Ramos (cell line): ENCODE data around the gene TP53BP1.
"Not testable (repeated sequence)": the region's sequence is repeated elsewhere in the genome, so short reads cannot be mapped to it uniquely, and the experiment has no call there.

Experiments used
- in situ Hi-C: fragments of 300-500 bp; cut with MboI; formaldehyde crosslinking; loops from one replicate; pipeline ENCODE4 v1.14.3; 2022; ENCODE audit warnings: low sequenced_read_pairs; ENCODE audit not compliant: unreplicated experiment

The TP53BP1 gene

GRCh38 chr15:43433661-43434303, 59.2 kb downstream of the TP53BP1 start:
- in situ Hi-C loops, result no loop called here

GRCh38 chr15:43433165-43433564, 59.8 kb downstream of the TP53BP1 start:
- in situ Hi-C loops, result no loop called here

GRCh38 chr15:43429687-43430086, 63.3 kb downstream of the TP53BP1 start:
- in situ Hi-C loops, result no loop called here

GRCh38 chr15:43423793-43424192, 69.2 kb downstream of the TP53BP1 start:
- in situ Hi-C loops, result no loop called here

GRCh38 chr15:43420876-43421275, 72.1 kb downstream of the TP53BP1 start:
- in situ Hi-C loops, result no loop called here

GRCh38 chr15:43420435-43420834, 72.5 kb downstream of the TP53BP1 start:
- in situ Hi-C loops, result no loop called here

- in situ Hi-C loops, result no loop called here
These were observed 78.8 kb downstream of the TP53BP1 start for GRCh38 chr15:43414196-43414595.

- in situ Hi-C loops, result no loop called here
These were observed 80.9 kb downstream of the TP53BP1 start for GRCh38 chr15:43412096-43412495.

- in situ Hi-C loops, result no loop called here
These were observed 82.3 kb downstream of the TP53BP1 start for GRCh38 chr15:43410572-43411214.

- in situ Hi-C loops, result no loop called here
These were observed 84.2 kb downstream of the TP53BP1 start for GRCh38 chr15:43408789-43409188.

GRCh38 chr15:43406808-43407207, 86.1 kb downstream of the TP53BP1 start:
- in situ Hi-C loops, result no loop called here

- in situ Hi-C loops, result no loop called here
These were observed 86.8 kb downstream of the TP53BP1 start for GRCh38 chr15:43406189-43406588.

- in situ Hi-C loops, result no loop called here
These were observed 88.8 kb downstream of the TP53BP1 start for GRCh38 chr15:43404130-43404529.

GRCh38 chr15:43403616-43404015, 89.3 kb downstream of the TP53BP1 start:
- in situ Hi-C loops, result no loop called here

GRCh38 chr15:43402255-43402654, 90.7 kb downstream of the TP53BP1 start:
- in situ Hi-C loops, result no loop called here

- in situ Hi-C loops, result not testable (repeated sequence)
These were observed 99.4 kb downstream of the TP53BP1 start for GRCh38 chr15:43393592-43393991.

- in situ Hi-C loops, result no loop called here
These were observed 102.2 kb downstream of the TP53BP1 start for GRCh38 chr15:43390723-43391122.

GRCh38 chr15:43383070-43383469, 109.9 kb downstream of the TP53BP1 start:
- in situ Hi-C loops, result no loop called here

- in situ Hi-C loops, result no loop called here
These were observed 110.6 kb downstream of the TP53BP1 start for GRCh38 chr15:43382310-43382709.

- in situ Hi-C loops, result no loop called here
These were observed 114.4 kb downstream of the TP53BP1 start for GRCh38 chr15:43378601-43379000.

- in situ Hi-C loops, result no loop called here
These were observed 116.8 kb downstream of the TP53BP1 start for GRCh38 chr15:43376017-43376705.
